Left ventricle myocardium inferior (tissue), 1 donor: ENCODE results near the gene CPXM2. TPM values are rescaled to one million over a fixed set of nuclear protein-coding genes. Genes with fewer than 3 reads are reported as not detected.

Experiments
- DNase-seq: peaks from one replicate; pipeline ENCODE4 v3.0.0-alpha.2; 2020
- H3K27ac ChIP-seq: fragments of 200-600 bp; replicated peaks from 2 replicates; pipeline ENCODE4 v1.8.0; 2021
- H3K27me3 ChIP-seq: fragments of 200-600 bp; 2 replicates; pipeline ENCODE4 v1.8.0; 2021; ENCODE audit warnings: low read depth
- H3K36me3 ChIP-seq: fragments of 200-600 bp; 2 replicates; pipeline ENCODE4 v1.8.0; 2021
- H3K4me1 ChIP-seq: fragments of 200-600 bp; 2 replicates; pipeline ENCODE4 v1.8.0; 2021
- H3K4me3 ChIP-seq: fragments of 200-600 bp; 2 replicates; pipeline ENCODE4 v1.8.0; 2021; ENCODE audit warnings: mild to moderate bottlenecking, moderate library complexity
- H3K9me3 ChIP-seq: fragments of 200-600 bp; replicated peaks from 2 replicates; pipeline ENCODE4 v1.8.0; 2021
- intact Hi-C: fragments of 100-400 bp; cut with micrococcal nuclease; formaldehyde crosslinking; loops from one replicate; pipeline ENCODE4 v1.11.0; 2022
- total RNA-seq: library from RNA; stranded (reverse); fragmentation: NEBNext Ultra II Directional; extraction: Animal tissue kit (Norgen Biotek cat#: 25700); gene quantifications from one replicate; pipeline ENCODE4 v1.2.1, GENCODE V29; 2021
- TF ChIP-seq, protein P1 (sequence below): fragments of 200-600 bp; IDR thresholded peaks from 2 replicates; pipeline ENCODE4 v1.8.0; 2021; ENCODE audit warnings: antibody characterized with exemption, mild to moderate bottlenecking, borderline replicate concordance
- donor health status: DM: no; HTN: yes; CAD: no; lungs with severe emphysema.

The CPXM2 gene
- total RNA-seq, 1 donor from 2014 or later: 4.5 TPM

- Histone ChIP-seq H3K27me3 (peaks cover 90% of the 10 kb centered on the region), H3K36me3 (no peaks in the 10 kb centered on the region), H3K9me3 (no peaks in the 10 kb centered on the region), H3K27ac (no peak overlapping the region), H3K4me3 (no peak overlapping the region), H3K4me1 (no peaks in the 10 kb centered on the region)
- TF ChIP-seq, protein P1, sequence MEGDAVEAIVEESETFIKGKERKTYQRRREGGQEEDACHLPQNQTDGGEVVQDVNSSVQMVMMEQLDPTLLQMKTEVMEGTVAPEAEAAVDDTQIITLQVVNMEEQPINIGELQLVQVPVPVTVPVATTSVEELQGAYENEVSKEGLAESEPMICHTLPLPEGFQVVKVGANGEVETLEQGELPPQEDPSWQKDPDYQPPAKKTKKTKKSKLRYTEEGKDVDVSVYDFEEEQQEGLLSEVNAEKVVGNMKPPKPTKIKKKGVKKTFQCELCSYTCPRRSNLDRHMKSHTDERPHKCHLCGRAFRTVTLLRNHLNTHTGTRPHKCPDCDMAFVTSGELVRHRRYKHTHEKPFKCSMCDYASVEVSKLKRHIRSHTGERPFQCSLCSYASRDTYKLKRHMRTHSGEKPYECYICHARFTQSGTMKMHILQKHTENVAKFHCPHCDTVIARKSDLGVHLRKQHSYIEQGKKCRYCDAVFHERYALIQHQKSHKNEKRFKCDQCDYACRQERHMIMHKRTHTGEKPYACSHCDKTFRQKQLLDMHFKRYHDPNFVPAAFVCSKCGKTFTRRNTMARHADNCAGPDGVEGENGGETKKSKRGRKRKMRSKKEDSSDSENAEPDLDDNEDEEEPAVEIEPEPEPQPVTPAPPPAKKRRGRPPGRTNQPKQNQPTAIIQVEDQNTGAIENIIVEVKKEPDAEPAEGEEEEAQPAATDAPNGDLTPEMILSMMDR: no peak
- intact Hi-C loops: no loop called here
- DNase-seq: no peak
Observed at GRCh38 chr10:123761038-123761428, 130.6 kb downstream of the CPXM2 start.

DNA sequence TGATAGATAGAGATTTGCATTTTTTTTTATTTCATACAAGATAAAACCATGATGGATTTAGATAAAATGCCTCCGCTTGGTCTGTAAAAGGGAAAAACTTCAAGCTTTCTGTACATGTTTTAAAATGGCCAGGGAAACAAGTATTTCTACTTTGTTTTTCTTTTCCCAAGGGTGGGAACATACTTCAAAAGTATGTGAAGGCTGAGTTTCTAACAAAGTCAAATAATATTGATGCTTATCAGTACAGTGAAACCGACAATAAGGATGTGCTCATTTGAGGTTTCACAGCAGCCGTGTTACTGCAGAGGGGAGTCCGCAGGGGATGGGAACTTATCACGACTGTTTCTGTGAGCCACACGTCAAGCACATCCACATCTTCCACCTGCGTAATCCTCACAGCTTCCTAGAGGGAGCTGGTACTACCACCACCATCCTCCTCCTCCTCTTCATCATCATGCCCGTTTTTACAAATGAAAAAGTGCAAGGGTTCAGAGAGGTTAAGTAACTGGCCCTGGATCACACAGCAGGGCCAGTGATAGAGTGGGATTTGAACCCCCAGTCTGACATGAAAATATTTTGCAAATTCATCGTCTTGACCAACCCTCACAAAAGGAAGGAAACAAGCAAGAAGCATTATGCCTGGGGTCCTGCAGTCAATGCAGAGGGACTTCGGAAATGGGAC is 131.1 kb downstream of the CPXM2 start:
- intact Hi-C loops: no loop called here
- no peaks in the 10 kb centered on the region for H3K36me3 ChIP-seq
- no peaks in the 10 kb centered on the region for H3K9me3 ChIP-seq
- no peak overlapping the region for H3K27ac ChIP-seq
- no peak for DNase-seq
- no peaks in the 10 kb centered on the region for H3K4me1 ChIP-seq
- no peak overlapping the region for H3K4me3 ChIP-seq
- H3K27me3 ChIP-seq: peaks cover 90% of the 10 kb centered on the region
- TF ChIP-seq, protein P1: no peak

DNA sequence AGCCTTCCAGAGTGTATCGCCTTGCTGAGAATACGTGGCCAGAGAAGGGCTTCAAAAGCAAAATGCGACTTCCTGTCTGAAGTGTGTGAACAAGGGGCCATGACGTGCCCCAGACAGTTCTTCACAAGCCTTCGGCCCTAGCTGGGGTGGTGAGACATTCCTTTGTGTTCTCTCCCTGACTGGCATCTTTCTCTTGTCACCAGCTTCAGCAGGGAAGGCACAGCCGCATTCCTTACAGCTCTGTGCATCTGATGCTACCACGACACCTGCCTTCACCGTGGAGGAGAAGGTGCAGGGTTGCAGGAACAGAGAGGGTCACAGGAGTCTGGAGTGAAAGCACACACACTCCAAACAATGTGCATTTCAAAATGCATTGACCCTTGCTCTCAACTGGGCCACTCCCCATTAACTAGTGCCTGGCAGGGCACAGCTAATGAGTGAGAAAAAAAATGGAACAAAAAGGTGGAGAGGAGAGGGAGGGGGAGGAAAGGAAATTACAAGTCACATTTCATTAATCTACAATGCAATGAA is 132.0 kb downstream of the CPXM2 start:
- H3K9me3 ChIP-seq: no peaks in the 10 kb centered on the region
- no peak overlapping the region for H3K27ac ChIP-seq
- H3K27me3 ChIP-seq: peaks cover 90% of the 10 kb centered on the region
- no peaks in the 10 kb centered on the region for H3K36me3 ChIP-seq
- intact Hi-C loops: no loop called here
- no peaks in the 10 kb centered on the region for H3K4me1 ChIP-seq
- H3K4me3 ChIP-seq: no peak overlapping the region
- DNase-seq: no peak
- TF ChIP-seq, protein P1: no peak

- no peak overlapping the region for H3K27ac ChIP-seq
- intact Hi-C loops: no loop called here
Observed at GRCh38 chr10:123759041-123759440, 132.6 kb downstream of the CPXM2 start.

DNA sequence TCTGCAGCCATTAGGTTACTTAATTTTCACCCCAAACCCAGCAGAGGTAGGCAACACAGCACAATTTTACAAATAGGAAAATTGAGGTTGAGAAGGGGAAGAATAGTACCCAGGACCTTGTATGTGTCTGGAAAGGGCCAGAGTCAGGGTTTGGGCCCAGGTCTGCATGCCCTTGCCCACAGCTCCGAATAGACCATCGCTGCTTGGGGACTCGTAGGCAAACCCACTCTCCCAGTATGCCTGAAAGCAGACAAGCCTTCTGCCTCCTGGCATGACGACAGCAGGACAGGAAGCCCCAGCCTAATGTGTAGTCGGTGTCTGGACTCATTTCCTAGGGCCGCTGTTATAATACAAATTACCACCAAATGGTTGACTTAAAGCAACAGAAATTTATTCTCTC is 133.8 kb downstream of the CPXM2 start:
- no peak overlapping the region for H3K27ac ChIP-seq
- H3K9me3 ChIP-seq: no peaks in the 10 kb centered on the region
- TF ChIP-seq, protein P1: no peak
- no peak for DNase-seq
- H3K4me1 ChIP-seq: no peaks in the 10 kb centered on the region
- intact Hi-C loops: no loop called here
- H3K4me3 ChIP-seq: no peak overlapping the region
- H3K27me3 ChIP-seq: peaks cover 88% of the 10 kb centered on the region
- H3K36me3 ChIP-seq: no peaks in the 10 kb centered on the region

More at GRCh38 chr10:123759041-123759440, 132.6 kb downstream of the CPXM2 start:
- Histone ChIP-seq H3K4me3 (no peak overlapping the region), H3K36me3 (no peaks in the 10 kb centered on the region), H3K9me3 (no peaks in the 10 kb centered on the region), H3K4me1 (no peaks in the 10 kb centered on the region), H3K27me3 (peaks cover 90% of the 10 kb centered on the region)
- TF ChIP-seq, protein P1: no peak
- no peak for DNase-seq
